Nephron progenitor cell (in vitro differentiated cells): ENCODE data around the gene HK3.

Source experiments
- DNase-seq: peaks from one replicate; pipeline ENCODE4 v3.0.0; 2021
- H3K27ac Mint-ChIP-seq: 2 replicates; pipeline ENCODE4 v1.8.0; 2021; ENCODE audit warnings: mild to moderate bottlenecking, moderate library complexity, mixed read lengths
- H3K27me3 Mint-ChIP-seq: 2 replicates; pipeline ENCODE4 v1.8.0; 2021; ENCODE audit warnings: mild to moderate bottlenecking, low read depth, mixed read lengths; ENCODE audit not compliant: poor library complexity
- H3K36me3 Mint-ChIP-seq: 2 replicates; pipeline ENCODE4 v1.8.0; 2021; ENCODE audit warnings: low read depth, mixed read lengths
- H3K4me1 Mint-ChIP-seq: 2 replicates; pipeline ENCODE4 v1.8.0; 2021; ENCODE audit warnings: mixed read lengths
- H3K4me3 Mint-ChIP-seq: 2 replicates; pipeline ENCODE4 v1.8.0; 2021; ENCODE audit warnings: mild to moderate bottlenecking, moderate library complexity, mixed read lengths
- H3K9me3 Mint-ChIP-seq: 2 replicates; pipeline ENCODE4 v1.8.0; 2021; ENCODE audit warnings: mild to moderate bottlenecking, moderate library complexity, mixed read lengths
- CTCF ChIP-seq: fragments of 200-600 bp; sonication (generic); IDR thresholded peaks from 2 replicates; pipeline ENCODE4 v1.5.0; 2021; ENCODE audit warnings: antibody characterized with exemption

Gene HK3

GRCh38 chr5:176899296-176899891 is at the start of gene HK3:
Gene HK3, minus strand, starts transcription at chr5:176899346. Its CDS starts 3,187 bp downstream, at chr5:176896159.
- Mint-ChIP-seq H3K9me3 (no peaks in the 10 kb centered on the region), H3K4me3 (no peak within 1 kb of the TSS), H3K4me1 (peaks cover 9% of the 10 kb centered on the region), H3K27ac (peak within 1 kb of the TSS; percentile 13), H3K27me3 (no peaks in the 10 kb centered on the region), H3K36me3 (peaks cover 11% of the 10 kb centered on the region)
- no peak for DNase-seq
- no peak for TF ChIP-seq CTCF

- H3K27ac Mint-ChIP-seq, result no peak overlapping the region
- H3K4me1 Mint-ChIP-seq, result peaks cover 11% of the 10 kb centered on the region
- TF ChIP-seq CTCF, result no peak
- peaks cover 69% of the 10 kb centered on the region for H3K36me3 Mint-ChIP-seq
- H3K27me3 Mint-ChIP-seq, result no peaks in the 10 kb centered on the region
- no peak for DNase-seq
- no peaks in the 10 kb centered on the region for H3K9me3 Mint-ChIP-seq
- no peak overlapping the region for H3K4me3 Mint-ChIP-seq
These were observed 49.3 kb upstream of the HK3 start for GRCh38 chr5:176948458-176948857.

GRCh38 chr5:176947847-176948246 is 48.7 kb upstream of the HK3 start:
- no peak for TF ChIP-seq CTCF
- H3K27me3 Mint-ChIP-seq, result no peaks in the 10 kb centered on the region
- peaks cover 69% of the 10 kb centered on the region for H3K36me3 Mint-ChIP-seq
- peaks cover 5% of the 10 kb centered on the region for H3K4me1 Mint-ChIP-seq
- H3K9me3 Mint-ChIP-seq, result no peaks in the 10 kb centered on the region
- H3K27ac Mint-ChIP-seq, result no peak overlapping the region
- no peak overlapping the region for H3K4me3 Mint-ChIP-seq
- no peak for DNase-seq

GRCh38 chr5:176944268-176944667 is 45.1 kb upstream of the HK3 start:
- H3K27me3 Mint-ChIP-seq, result no peaks in the 10 kb centered on the region
- H3K27ac Mint-ChIP-seq, result no peak overlapping the region
- TF ChIP-seq CTCF, result no peak
- H3K9me3 Mint-ChIP-seq, result no peaks in the 10 kb centered on the region
- DNase-seq, result no peak
- no peak overlapping the region for H3K4me3 Mint-ChIP-seq
- H3K4me1 Mint-ChIP-seq, result no peaks in the 10 kb centered on the region
- H3K36me3 Mint-ChIP-seq, result peaks cover 58% of the 10 kb centered on the region

GRCh38 chr5:176943816-176944215 is 44.7 kb upstream of the HK3 start:
- Mint-ChIP-seq H3K27me3 (no peaks in the 10 kb centered on the region), H3K9me3 (no peaks in the 10 kb centered on the region), H3K27ac (no peak overlapping the region), H3K36me3 (peaks cover 55% of the 10 kb centered on the region), H3K4me1 (no peaks in the 10 kb centered on the region), H3K4me3 (no peak overlapping the region)
- no peak for TF ChIP-seq CTCF
- DNase-seq, result no peak

GRCh38 chr5:176941951-176942350 is 42.8 kb upstream of the HK3 start:
- TF ChIP-seq CTCF, result no peak
- H3K36me3 Mint-ChIP-seq, result peaks cover 46% of the 10 kb centered on the region
- no peak overlapping the region for H3K4me3 Mint-ChIP-seq
- no peaks in the 10 kb centered on the region for H3K4me1 Mint-ChIP-seq
- H3K27ac Mint-ChIP-seq, result no peak overlapping the region
- H3K9me3 Mint-ChIP-seq, result no peaks in the 10 kb centered on the region
- H3K27me3 Mint-ChIP-seq, result no peaks in the 10 kb centered on the region
- no peak for DNase-seq
